NCI-H526 treated with DMSO at 0.1 percent for 48 hours (cell line): ENCODE results near the gene SH3GLB2.

Experiments
- DNase-seq: peaks from one replicate; lab custom pipeline; 2025; lab: John Stamatoyannopoulos, UW

SH3GLB2 gene

GRCh38 chr9:129028192-129028966, at the start of gene SH3GLB2:
Gene SH3GLB2, minus strand, starts transcription at chr9:129028331. Its CDS starts 177 bp downstream, at chr9:129028154.
- DNase-seq, result peak; percentile 68

GRCh38 chr9:129077236-129077635, 49.1 kb upstream of the SH3GLB2 start:
- DNase-seq, result no peak

- DNase-seq, result no peak
These were observed 48.5 kb upstream of the SH3GLB2 start for GRCh38 chr9:129076640-129077037.

- DNase-seq, result no peak
These were observed 48.0 kb upstream of the SH3GLB2 start for GRCh38 chr9:129075996-129076639.

- DNase-seq, result no peak
These were observed 46.0 kb upstream of the SH3GLB2 start for GRCh38 chr9:129074106-129074505.

- DNase-seq, result no peak
These were observed 45.3 kb upstream of the SH3GLB2 start for GRCh38 chr9:129073404-129073803.

- DNase-seq, result no peak
These were observed 44.0 kb upstream of the SH3GLB2 start for GRCh38 chr9:129072171-129072570.

GRCh38 chr9:129071526-129072126, 43.5 kb upstream of the SH3GLB2 start:
- peak; percentile 59 for DNase-seq

- DNase-seq, result no peak
These were observed 42.8 kb upstream of the SH3GLB2 start for GRCh38 chr9:129070696-129071525.

- DNase-seq, result no peak
These were observed 41.9 kb upstream of the SH3GLB2 start for GRCh38 chr9:129069862-129070641.

GRCh38 chr9:129068990-129069861, 41.1 kb upstream of the SH3GLB2 start:
- DNase-seq, result peak; percentile 24

GRCh38 chr9:129068110-129068509, 40.0 kb upstream of the SH3GLB2 start:
- no peak for DNase-seq

- DNase-seq, result no peak
These were observed 36.4 kb upstream of the SH3GLB2 start for GRCh38 chr9:129064499-129064908.

GRCh38 chr9:129063061-129063460, 34.9 kb upstream of the SH3GLB2 start:
- DNase-seq, result no peak

GRCh38 chr9:129060991-129061390, 32.9 kb upstream of the SH3GLB2 start:
- no peak for DNase-seq

- no peak for DNase-seq
These were observed 32.0 kb upstream of the SH3GLB2 start for GRCh38 chr9:129059796-129060785.

GRCh38 chr9:129058965-129059795, 31.0 kb upstream of the SH3GLB2 start:
- no peak for DNase-seq

- no peak for DNase-seq
These were observed 26.2 kb upstream of the SH3GLB2 start for GRCh38 chr9:129054163-129054851.
